ENCODE data around the gene SFTPB. TPM values are rescaled to one million over a fixed set of nuclear protein-coding genes. Genes with fewer than 3 reads are reported as not detected.

The SFTPB gene
- polyA plus RNA-seq, 1 donor from 2014 or later: not detected

GRCh38 chr2:85711578-85712060 lies 43.6 kb upstream of the SFTPB start:
- no peaks in the 10 kb centered on the region for H3K36me3 ChIP-seq (ENCODE audit: insufficient read depth, low read length)
- H3K27ac ChIP-seq (ENCODE audit: low read length): no peak overlapping the region
- no peaks in the 10 kb centered on the region for H3K27me3 ChIP-seq (ENCODE audit: insufficient read depth, low read depth, low read length)
- no peak overlapping the region for H3K4me2 ChIP-seq (ENCODE audit: low read length)
- no peaks in the 10 kb centered on the region for H3K9me3 ChIP-seq (ENCODE audit: low read length)
- H3K4me3 ChIP-seq (ENCODE audit: low read length): no peak overlapping the region
- no peaks in the 10 kb centered on the region for H3K79me2 ChIP-seq (replicated peaks; ENCODE audit: insufficient read depth, low read length)
- TF ChIP-seq RAD21 (conservative IDR thresholded peaks at IDR 0.05): no peak
- TF ChIP-seq EZH2 (IDR thresholded peaks at IDR 0.05; ENCODE audit: borderline replicate concordance, insufficient read depth, low read length, poor library complexity, severe bottlenecking): no peak
- no peak for TF ChIP-seq EP300 (conservative IDR thresholded peaks at IDR 0.05; ENCODE audit: poor library complexity, severe bottlenecking)
- TF ChIP-seq POLR2AphosphoS5 (IDR thresholded peaks at IDR 0.05): no peak
- no peak for TF ChIP-seq REST (IDR thresholded peaks at IDR 0.05; ENCODE audit: borderline replicate concordance)
- TF ChIP-seq SMC3 (conservative IDR thresholded peaks at IDR 0.05; ENCODE audit: poor library complexity): no peak
- TF ChIP-seq MXI1 (conservative IDR thresholded peaks at IDR 0.05; ENCODE audit: poor library complexity, severe bottlenecking): no peak
- TF ChIP-seq, protein P1, sequence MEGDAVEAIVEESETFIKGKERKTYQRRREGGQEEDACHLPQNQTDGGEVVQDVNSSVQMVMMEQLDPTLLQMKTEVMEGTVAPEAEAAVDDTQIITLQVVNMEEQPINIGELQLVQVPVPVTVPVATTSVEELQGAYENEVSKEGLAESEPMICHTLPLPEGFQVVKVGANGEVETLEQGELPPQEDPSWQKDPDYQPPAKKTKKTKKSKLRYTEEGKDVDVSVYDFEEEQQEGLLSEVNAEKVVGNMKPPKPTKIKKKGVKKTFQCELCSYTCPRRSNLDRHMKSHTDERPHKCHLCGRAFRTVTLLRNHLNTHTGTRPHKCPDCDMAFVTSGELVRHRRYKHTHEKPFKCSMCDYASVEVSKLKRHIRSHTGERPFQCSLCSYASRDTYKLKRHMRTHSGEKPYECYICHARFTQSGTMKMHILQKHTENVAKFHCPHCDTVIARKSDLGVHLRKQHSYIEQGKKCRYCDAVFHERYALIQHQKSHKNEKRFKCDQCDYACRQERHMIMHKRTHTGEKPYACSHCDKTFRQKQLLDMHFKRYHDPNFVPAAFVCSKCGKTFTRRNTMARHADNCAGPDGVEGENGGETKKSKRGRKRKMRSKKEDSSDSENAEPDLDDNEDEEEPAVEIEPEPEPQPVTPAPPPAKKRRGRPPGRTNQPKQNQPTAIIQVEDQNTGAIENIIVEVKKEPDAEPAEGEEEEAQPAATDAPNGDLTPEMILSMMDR (IDR thresholded peaks at IDR 0.05; ENCODE audit: poor library complexity, severe bottlenecking): no peak
- TF ChIP-seq TAF1 (IDR thresholded peaks at IDR 0.05; ENCODE audit: low read depth): no peak
- H2AFZ ChIP-seq (ENCODE audit: low read depth, low read length): no peak overlapping the region
- no peak overlapping the region for H3K9ac ChIP-seq (ENCODE audit: low read length)
- H4K20me1 ChIP-seq (ENCODE audit: insufficient read depth): no peaks in the 10 kb centered on the region
- H3K9me2 ChIP-seq (ENCODE audit: insufficient read depth, low read length): no peaks in the 10 kb centered on the region
- no peaks in the 10 kb centered on the region for H3F3A ChIP-seq (ENCODE audit: insufficient read depth, low read length, poor library complexity, severe bottlenecking)

GRCh38 chr2:85710687-85711577 lies 42.9 kb upstream of the SFTPB start:
- no peaks in the 10 kb centered on the region for H3K9me3 ChIP-seq (ENCODE audit: low read length)
- H2AFZ ChIP-seq (ENCODE audit: low read depth, low read length): no peak overlapping the region
- H3F3A ChIP-seq (ENCODE audit: insufficient read depth, low read length, poor library complexity, severe bottlenecking): no peaks in the 10 kb centered on the region
- H3K9ac ChIP-seq (ENCODE audit: low read length): no peak overlapping the region
- no peaks in the 10 kb centered on the region for H3K79me2 ChIP-seq (replicated peaks; ENCODE audit: insufficient read depth, low read length)
- H3K4me3 ChIP-seq (ENCODE audit: low read length): no peak overlapping the region
- no peaks in the 10 kb centered on the region for H3K36me3 ChIP-seq (ENCODE audit: insufficient read depth, low read length)
- no peak overlapping the region for H3K4me2 ChIP-seq (ENCODE audit: low read length)
- H4K20me1 ChIP-seq (ENCODE audit: insufficient read depth): no peaks in the 10 kb centered on the region
- no peak overlapping the region for H3K27ac ChIP-seq (ENCODE audit: low read length)
- TF ChIP-seq, protein P1 (IDR thresholded peaks at IDR 0.05; ENCODE audit: poor library complexity, severe bottlenecking): no peak
- no peak for TF ChIP-seq RAD21 (conservative IDR thresholded peaks at IDR 0.05)
- TF ChIP-seq EZH2 (IDR thresholded peaks at IDR 0.05; ENCODE audit: borderline replicate concordance, insufficient read depth, low read length, poor library complexity, severe bottlenecking): no peak
- no peak for TF ChIP-seq MXI1 (conservative IDR thresholded peaks at IDR 0.05; ENCODE audit: poor library complexity, severe bottlenecking)
- no peak for TF ChIP-seq POLR2AphosphoS5 (IDR thresholded peaks at IDR 0.05)
- no peak for TF ChIP-seq EP300 (conservative IDR thresholded peaks at IDR 0.05; ENCODE audit: poor library complexity, severe bottlenecking)
- TF ChIP-seq TAF1 (IDR thresholded peaks at IDR 0.05; ENCODE audit: low read depth): no peak
- TF ChIP-seq SMC3 (conservative IDR thresholded peaks at IDR 0.05; ENCODE audit: poor library complexity): no peak
- no peak for TF ChIP-seq REST (IDR thresholded peaks at IDR 0.05; ENCODE audit: borderline replicate concordance)
- no peaks in the 10 kb centered on the region for H3K27me3 ChIP-seq (ENCODE audit: insufficient read depth, low read depth, low read length)
- H3K9me2 ChIP-seq (ENCODE audit: insufficient read depth, low read length): no peaks in the 10 kb centered on the region
